ENCODE data around the gene SLC6A13.
"Not testable (repeated sequence)": the region's sequence is repeated elsewhere in the genome, so short reads cannot be mapped to it uniquely, and the experiment has no call there.

Gene SLC6A13

GRCh38 chr12:264269-264668 lies 1.6 kb upstream of the SLC6A13 start:
- DNase-seq (ENCODE audit: low read depth in 2 of 2), result no peak

- DNase-seq (ENCODE audit: low read depth in 2 of 2), result no peak
Measured at GRCh38 chr12:263574-263973, 938 bp upstream of the SLC6A13 start.

DNA sequence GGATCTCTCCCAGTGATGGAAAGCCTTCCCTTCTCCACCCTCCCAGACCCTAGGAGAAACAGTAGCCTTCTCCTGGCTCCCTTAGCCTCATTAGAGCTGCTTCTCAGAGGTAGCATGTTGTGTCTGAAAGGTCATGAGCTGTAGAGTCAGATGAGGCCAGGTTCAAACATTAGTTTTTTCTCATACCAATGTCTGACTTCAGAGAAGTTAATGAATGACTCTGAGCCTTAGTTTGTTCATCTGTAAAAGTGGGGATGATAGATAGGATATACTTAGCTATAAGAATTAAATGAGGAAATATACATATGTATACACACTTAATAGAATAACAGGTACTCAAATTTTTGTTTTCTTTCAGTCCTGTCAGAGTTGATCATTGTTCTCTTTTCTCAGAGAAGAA lies 523 bp downstream of the SLC6A13 start:
- no peak for DNase-seq (ENCODE audit: low read depth in 2 of 2)

DNA sequence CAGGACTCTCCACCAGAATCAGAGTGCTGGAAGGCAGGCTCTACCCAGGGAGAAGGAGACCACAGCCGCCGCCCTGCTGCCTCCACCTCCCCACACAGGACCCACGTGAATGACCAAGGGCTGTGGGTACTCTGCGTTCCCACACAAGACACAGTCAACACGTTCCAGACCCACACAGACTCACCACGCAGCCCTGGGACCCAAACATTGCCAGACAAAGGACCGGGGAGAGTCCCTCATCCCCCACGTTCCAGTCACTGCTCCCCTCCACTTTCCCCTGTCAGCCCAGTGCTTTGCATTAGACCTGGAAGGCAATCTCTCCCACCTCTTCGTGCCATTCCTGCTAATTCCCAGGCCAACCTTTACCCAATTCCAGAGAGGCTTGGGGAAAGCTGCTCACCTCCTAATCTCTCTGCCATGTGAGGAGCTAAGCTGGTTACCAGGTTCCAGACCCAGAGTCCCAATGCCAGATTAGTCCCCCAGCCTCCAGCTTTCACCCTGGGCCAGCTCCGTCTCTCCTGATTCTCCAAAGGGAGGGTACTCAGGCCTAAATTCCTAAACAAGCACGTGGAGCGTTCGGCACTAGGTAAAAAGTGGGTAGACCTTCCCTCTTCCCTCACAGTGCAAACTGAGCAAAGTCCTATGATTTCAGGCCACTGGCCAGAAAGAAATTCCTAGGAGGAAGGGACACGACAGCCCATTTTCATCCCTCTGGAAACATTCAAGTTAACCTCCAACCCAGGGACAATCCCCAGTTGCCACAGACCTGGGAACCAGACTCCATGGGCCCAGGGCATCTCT lies 4.9 kb downstream of the SLC6A13 start:
- DNase-seq (ENCODE audit: low read depth in 2 of 2), result no peak

DNA sequence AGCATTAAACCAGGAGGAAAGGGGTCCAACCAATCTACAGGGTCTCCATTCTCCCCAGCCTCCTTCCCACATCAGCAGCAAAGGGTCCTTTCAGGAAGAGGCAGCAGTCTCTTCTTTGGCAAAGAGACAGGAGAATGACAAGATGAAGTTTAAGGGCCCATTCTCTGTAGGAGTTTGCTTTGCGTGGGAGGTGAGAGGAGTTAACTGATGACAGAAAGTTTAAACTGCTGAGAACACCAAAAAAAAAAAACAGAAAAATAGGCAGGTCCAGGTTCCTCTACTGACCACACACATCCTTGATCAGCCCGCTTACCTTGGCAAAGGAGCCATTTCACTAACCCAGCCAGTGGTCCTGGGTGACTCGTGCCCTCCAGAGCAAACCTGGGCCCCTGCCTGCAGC lies 5.7 kb downstream of the SLC6A13 start:
- no peak for DNase-seq (ENCODE audit: low read depth in 2 of 2)

- no peak for DNase-seq (ENCODE audit: low read depth in 2 of 2)
Measured at GRCh38 chr12:256225-256624, 6.4 kb downstream of the SLC6A13 start.

DNA sequence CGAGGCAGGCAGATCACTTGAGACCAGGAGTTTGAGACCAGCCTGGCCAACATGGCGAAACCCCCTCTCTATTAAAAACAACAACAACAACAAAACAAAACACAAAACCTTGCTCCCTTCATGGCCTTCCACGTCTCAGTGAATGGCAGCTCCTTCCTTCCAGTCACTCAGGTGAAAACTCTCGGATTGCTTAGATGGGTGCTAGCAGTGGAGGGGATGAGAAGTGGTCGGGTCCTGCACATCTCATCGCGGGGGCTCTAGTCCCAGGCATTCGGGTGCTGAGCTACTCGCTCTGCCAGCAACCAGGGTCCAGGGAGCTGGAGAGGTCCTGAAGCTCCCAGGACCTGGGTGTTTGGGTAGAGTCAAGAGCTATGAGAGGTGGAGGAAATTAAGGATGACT lies 7.7 kb downstream of the SLC6A13 start:
- DNase-seq (ENCODE audit: low read depth in 2 of 2), result no peak

GRCh38 chr12:254039-254438 lies 8.6 kb downstream of the SLC6A13 start:
- no peak for DNase-seq (ENCODE audit: low read depth in 2 of 2)

DNA sequence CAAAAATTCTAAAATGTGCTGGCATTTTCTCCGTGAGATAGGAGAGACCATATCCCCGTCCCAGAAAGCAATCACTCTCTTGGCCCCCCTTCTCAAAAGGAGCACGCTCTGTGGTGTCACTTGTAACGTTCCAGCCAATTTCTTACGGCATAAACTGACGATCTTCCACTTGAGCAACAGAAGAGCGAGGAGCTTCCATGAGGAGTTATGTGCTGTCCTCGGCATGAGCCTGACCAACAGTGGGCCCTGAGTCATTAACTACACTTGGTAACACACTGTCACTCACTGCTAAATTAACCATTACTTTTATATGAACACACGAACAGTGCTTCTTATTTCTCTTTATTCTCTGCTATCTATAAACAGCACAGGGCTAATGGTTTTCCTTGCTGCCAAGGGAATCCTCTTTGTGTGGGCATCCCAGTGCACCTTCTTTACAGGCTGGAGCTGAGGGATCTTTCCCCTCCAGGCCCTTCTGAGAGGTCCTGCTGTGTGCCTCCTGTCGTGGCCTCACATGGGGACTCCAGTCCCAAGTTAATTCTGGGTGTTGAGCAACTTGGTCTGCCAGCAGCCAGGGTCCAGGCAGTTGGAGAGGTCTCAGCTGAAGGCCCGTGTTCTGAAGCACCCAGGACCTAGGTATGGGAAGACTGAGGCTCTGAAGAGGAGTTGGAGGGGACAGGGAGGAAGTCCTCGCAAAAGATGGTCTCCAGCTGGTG lies 9.4 kb downstream of the SLC6A13 start:
- DNase-seq (ENCODE audit: low read depth in 2 of 2), result no peak

DNA sequence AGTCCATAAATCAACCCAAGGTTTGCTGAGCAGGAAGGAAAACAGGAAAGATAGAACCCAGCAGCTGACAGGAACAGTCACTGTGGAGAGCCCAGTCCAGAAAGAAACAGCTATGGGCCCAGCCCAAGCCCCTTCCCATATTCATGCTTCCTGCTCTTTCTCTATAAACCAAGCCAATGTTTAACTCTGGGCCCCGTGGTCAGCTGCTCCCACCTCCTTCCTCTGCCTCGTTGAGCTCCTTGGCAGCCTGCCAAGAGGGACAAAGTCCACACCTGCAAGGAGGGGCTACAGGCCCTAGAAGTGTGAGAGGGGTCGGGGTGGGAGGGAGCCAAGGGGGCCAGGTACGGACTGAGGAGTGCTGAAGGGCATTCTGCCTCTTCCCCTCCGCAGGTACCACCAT lies 10.0 kb downstream of the SLC6A13 start:
- DNase-seq (ENCODE audit: low read depth in 2 of 2), result no peak

- no peak for DNase-seq (ENCODE audit: low read depth in 2 of 2)
Measured at GRCh38 chr12:247271-247670, 15.4 kb downstream of the SLC6A13 start.

- no peak for DNase-seq (ENCODE audit: low read depth in 2 of 2)
Measured at GRCh38 chr12:243381-243780, 19.3 kb downstream of the SLC6A13 start.

DNA sequence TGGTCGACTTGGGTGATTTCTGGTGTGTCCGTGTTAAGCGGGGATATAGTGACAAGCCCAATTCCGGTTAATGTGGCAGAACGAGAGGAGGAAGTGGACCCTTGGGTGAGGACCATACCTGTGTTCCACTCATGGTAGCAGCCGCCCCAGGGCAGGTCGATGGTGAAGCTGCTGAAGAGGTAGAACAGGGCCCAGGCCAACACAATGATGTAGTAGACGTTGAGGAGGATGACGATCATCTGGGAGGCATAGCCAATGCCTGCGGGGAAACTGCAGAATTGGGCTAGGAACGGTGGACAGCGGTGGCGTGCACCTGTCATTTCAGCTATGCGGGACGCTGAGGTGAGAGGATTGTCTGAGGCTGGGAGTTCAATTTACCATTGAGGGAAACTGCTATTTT lies 20.1 kb downstream of the SLC6A13 start:
- no peak for DNase-seq (ENCODE audit: low read depth in 2 of 2)

DNA sequence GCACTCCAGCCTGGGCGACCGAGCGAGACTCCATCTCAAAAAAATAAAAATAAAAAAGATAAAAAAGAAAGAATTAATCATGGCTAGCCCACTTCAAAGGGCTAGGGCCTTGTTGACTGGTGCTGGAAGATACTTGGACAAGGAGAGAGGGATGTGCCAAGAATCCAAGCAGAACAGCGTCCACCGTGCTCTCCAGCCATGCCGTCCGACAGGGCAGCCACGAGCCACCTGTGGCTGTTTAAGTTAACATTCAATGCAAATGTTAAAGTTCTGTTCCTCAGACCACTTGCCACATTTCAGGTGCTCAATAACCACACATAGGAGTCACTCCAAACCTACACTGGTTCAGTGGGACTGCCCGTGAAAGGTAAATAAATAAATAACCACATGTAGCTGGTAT lies 21.4 kb downstream of the SLC6A13 start:
- no peak for DNase-seq (ENCODE audit: low read depth in 2 of 2)

DNA sequence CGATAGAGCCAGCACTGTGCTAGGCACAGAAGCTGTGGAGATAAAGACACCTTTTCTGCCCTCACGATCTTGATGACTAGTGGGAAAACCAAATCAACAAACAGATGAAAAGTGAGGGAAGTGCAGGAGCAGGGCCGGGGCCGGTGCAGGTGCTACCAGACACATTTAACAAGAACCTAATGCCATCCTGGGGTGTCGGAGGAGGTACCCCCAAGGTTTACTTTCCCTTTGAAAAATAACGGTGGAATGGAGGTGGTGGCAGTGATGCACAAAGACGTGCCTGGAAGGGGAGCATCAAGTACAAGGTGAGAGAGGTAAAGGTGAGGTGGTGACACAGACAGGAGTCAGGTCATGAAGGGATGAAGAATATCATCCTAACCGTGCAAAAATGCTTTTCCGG lies 22.1 kb downstream of the SLC6A13 start:
- no peak for DNase-seq (ENCODE audit: low read depth in 2 of 2)

DNA sequence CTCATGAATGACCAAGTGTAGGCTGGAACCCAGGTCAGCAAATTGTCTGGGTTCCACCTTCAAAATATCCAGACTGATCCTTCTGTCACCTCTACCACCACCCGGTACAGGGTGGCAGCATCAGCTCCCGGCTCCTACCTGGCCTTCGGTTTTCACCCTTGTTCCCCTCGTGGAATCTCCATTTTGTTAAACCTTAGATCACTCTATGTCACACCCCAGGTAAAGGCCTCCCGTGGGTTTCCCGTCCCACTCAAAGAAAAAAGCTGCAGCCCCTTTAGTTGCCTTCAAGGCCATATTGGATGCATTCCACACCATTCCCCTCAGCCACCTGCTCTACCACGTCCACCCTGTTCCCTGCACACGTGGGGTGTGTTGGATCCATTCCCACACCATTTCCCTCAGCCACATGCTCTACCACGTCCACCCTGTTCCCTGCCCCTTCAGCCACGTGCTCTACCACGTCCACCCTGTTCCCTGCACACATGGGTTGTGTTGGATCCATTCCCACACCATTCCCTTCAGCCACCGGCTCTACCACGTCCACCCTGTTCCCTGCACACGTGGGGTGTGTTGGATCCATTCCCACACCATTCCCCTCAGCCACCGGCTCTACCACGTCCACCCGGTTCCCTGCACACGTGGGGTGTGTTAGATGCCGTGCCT lies 23.8 kb downstream of the SLC6A13 start:
- DNase-seq (ENCODE audit: low read depth in 2 of 2), result no peak

DNA sequence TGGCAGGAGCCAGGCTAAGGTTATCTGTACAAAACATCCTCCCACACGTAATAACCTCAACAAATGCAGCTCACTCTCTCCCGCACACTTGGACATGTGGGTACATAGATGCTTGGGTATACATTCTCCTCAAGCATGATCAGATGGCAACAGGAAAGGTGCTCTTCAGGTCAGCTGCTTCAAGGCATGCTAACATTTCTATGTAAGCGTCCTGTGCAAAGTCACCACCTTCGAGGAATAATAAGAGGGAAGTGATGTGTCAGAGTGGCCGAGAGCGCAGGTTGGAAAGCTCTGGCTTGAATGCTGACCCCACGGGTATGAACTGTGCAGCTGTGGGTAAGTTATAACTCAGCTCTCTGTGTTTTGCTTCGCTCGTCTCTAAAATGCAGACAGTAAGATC lies 24.5 kb downstream of the SLC6A13 start:
- DNase-seq (ENCODE audit: low read depth in 2 of 2), result no peak

GRCh38 chr12:237026-237815 lies 25.4 kb downstream of the SLC6A13 start:
- no peak for DNase-seq (ENCODE audit: low read depth in 2 of 2)

GRCh38 chr12:236445-236844 lies 26.2 kb downstream of the SLC6A13 start:
- no peak for DNase-seq (ENCODE audit: low read depth in 2 of 2)

DNA sequence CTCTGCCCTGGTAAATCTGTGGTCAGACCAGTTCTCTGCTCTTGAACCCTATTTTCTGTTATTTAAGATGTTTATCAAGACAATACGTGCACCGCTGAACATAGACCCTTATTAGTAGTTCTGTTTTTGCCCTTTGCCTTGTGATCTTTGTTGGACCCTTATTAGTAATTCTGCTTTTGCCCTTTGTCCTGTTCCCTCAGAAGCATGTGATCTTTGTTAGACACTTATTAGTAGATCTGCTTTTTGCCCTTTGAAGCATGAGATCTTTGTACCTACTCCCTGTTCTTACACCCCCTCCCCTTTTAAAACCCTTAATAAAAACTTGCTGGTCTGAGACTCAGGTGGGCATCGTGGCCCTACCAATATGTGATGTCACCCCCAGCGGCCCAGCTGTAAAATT lies 26.7 kb downstream of the SLC6A13 start:
- DNase-seq (ENCODE audit: low read depth in 2 of 2), result not testable (repeated sequence)

DNA sequence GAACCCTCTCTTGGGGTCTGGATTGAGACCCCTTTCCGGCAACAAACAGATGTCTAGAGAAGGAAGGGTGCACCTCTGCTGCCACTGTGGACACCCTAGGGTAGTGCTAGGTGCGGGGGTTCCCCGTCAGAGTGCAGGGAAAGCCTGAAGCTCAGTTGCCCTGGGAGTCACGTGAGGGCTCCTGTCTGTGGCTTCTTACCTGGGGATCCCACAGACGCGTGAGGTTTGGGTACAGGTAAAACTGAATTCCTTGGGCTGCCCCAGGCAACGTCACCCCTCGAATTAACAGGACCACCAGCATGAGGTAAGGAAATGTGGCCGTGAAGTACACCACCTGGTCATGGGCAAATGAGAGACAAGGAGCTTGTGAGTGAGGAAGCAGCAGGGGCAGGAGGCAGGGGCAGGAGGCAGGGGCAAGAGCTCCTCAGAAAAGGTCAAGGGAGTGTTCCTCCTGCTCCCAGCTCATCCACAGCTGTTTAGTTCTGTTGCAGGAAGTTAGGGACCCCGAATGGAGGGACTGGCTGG lies 27.7 kb downstream of the SLC6A13 start:
- no peak for DNase-seq (ENCODE audit: low read depth in 2 of 2)

- DNase-seq (ENCODE audit: low read depth in 2 of 2), result no peak
Measured at GRCh38 chr12:234019-234418, 28.6 kb downstream of the SLC6A13 start.

Data from stimulated activated CD8-positive, alpha-beta memory T cell treated with anti-CD3 and anti-CD28 coated beads, Interleukin-2, amount 100 ng/mL, for 1 hour (primary cell).